ENCODE data around the gene DENND1B.

The DENND1B gene

GRCh38 chr1:197775282-197776262, at the start of gene DENND1B:
DENND1B (minus strand) TSS chr1:197775480; CDS start chr1:197775155, 325 bp downstream.
- H3K27ac Mint-ChIP-seq = peak within 1 kb of the TSS; percentile 99
- H3K36me3 Mint-ChIP-seq = peaks cover 6% of the 10 kb centered on the region
- H3K9me3 Mint-ChIP-seq (ENCODE audit: low read depth) = no peaks in the 10 kb centered on the region
- H3K27me3 Mint-ChIP-seq = no peaks in the 10 kb centered on the region
- H3K4me1 Mint-ChIP-seq (ENCODE audit: low read depth) = peaks cover 72% of the 10 kb centered on the region
- peak within 1 kb of the TSS; percentile 91 for H3K4me3 Mint-ChIP-seq

- no peak overlapping the region for H3K27ac Mint-ChIP-seq
- H3K27me3 Mint-ChIP-seq = peaks cover 1% of the 10 kb centered on the region
- H3K36me3 Mint-ChIP-seq = no peaks in the 10 kb centered on the region
- no peaks in the 10 kb centered on the region for H3K4me1 Mint-ChIP-seq (ENCODE audit: low read depth)
- peaks cover 4% of the 10 kb centered on the region for H3K9me3 Mint-ChIP-seq (ENCODE audit: low read depth)
- H3K4me3 Mint-ChIP-seq = no peak overlapping the region
Observed at GRCh38 chr1:197814306-197814705, 39.0 kb upstream of the DENND1B start.

GRCh38 chr1:197813741-197814140, 38.5 kb upstream of the DENND1B start:
- Mint-ChIP-seq H3K36me3 (no peaks in the 10 kb centered on the region), H3K4me3 (no peak overlapping the region), H3K27ac (no peak overlapping the region), H3K27me3 (peaks cover 1% of the 10 kb centered on the region), H3K9me3 (ENCODE audit: low read depth) (peaks cover 4% of the 10 kb centered on the region), H3K4me1 (ENCODE audit: low read depth) (no peaks in the 10 kb centered on the region)

GRCh38 chr1:197811769-197812168, 36.5 kb upstream of the DENND1B start:
- H3K27ac Mint-ChIP-seq = no peak overlapping the region
- no peaks in the 10 kb centered on the region for H3K36me3 Mint-ChIP-seq
- H3K4me1 Mint-ChIP-seq (ENCODE audit: low read depth) = no peaks in the 10 kb centered on the region
- peaks cover 1% of the 10 kb centered on the region for H3K27me3 Mint-ChIP-seq
- peaks cover 4% of the 10 kb centered on the region for H3K9me3 Mint-ChIP-seq (ENCODE audit: low read depth)
- no peak overlapping the region for H3K4me3 Mint-ChIP-seq

- H3K27ac Mint-ChIP-seq = no peak overlapping the region
- no peak overlapping the region for H3K4me3 Mint-ChIP-seq
- peaks cover 1% of the 10 kb centered on the region for H3K27me3 Mint-ChIP-seq
- no peaks in the 10 kb centered on the region for H3K4me1 Mint-ChIP-seq (ENCODE audit: low read depth)
- peaks cover 4% of the 10 kb centered on the region for H3K9me3 Mint-ChIP-seq (ENCODE audit: low read depth)
- no peaks in the 10 kb centered on the region for H3K36me3 Mint-ChIP-seq
Observed at GRCh38 chr1:197810812-197811211, 35.5 kb upstream of the DENND1B start.

- peaks cover 4% of the 10 kb centered on the region for H3K9me3 Mint-ChIP-seq (ENCODE audit: low read depth)
- H3K27ac Mint-ChIP-seq = no peak overlapping the region
- peaks cover 1% of the 10 kb centered on the region for H3K27me3 Mint-ChIP-seq
- no peaks in the 10 kb centered on the region for H3K4me1 Mint-ChIP-seq (ENCODE audit: low read depth)
- no peaks in the 10 kb centered on the region for H3K36me3 Mint-ChIP-seq
- no peak overlapping the region for H3K4me3 Mint-ChIP-seq
Observed at GRCh38 chr1:197808880-197809279, 33.6 kb upstream of the DENND1B start.

GRCh38 chr1:197807739-197808453, 32.6 kb upstream of the DENND1B start:
- Mint-ChIP-seq H3K36me3 (no peaks in the 10 kb centered on the region), H3K27me3 (peaks cover 1% of the 10 kb centered on the region), H3K4me1 (ENCODE audit: low read depth) (no peaks in the 10 kb centered on the region), H3K4me3 (no peak overlapping the region), H3K9me3 (ENCODE audit: low read depth) (peaks cover 1% of the 10 kb centered on the region), H3K27ac (no peak overlapping the region)

- H3K4me3 Mint-ChIP-seq = no peak overlapping the region
- no peaks in the 10 kb centered on the region for H3K36me3 Mint-ChIP-seq
- H3K27me3 Mint-ChIP-seq = peaks cover 1% of the 10 kb centered on the region
Observed at GRCh38 chr1:197807216-197807615, 31.9 kb upstream of the DENND1B start.

GRCh38 chr1:197806718-197807117, 31.4 kb upstream of the DENND1B start:
- no peak overlapping the region for H3K27ac Mint-ChIP-seq
- peaks cover 1% of the 10 kb centered on the region for H3K27me3 Mint-ChIP-seq
- H3K4me3 Mint-ChIP-seq = no peak overlapping the region
- H3K9me3 Mint-ChIP-seq (ENCODE audit: low read depth) = no peaks in the 10 kb centered on the region
- no peaks in the 10 kb centered on the region for H3K4me1 Mint-ChIP-seq (ENCODE audit: low read depth)
- no peaks in the 10 kb centered on the region for H3K36me3 Mint-ChIP-seq

More at GRCh38 chr1:197807216-197807615, 31.9 kb upstream of the DENND1B start:
- Mint-ChIP-seq H3K9me3 (ENCODE audit: low read depth) (no peaks in the 10 kb centered on the region), H3K27ac (no peak overlapping the region), H3K4me1 (ENCODE audit: low read depth) (no peaks in the 10 kb centered on the region)

GRCh38 chr1:197801684-197802083, 26.4 kb upstream of the DENND1B start:
- no peak overlapping the region for H3K27ac Mint-ChIP-seq
- H3K27me3 Mint-ChIP-seq = no peaks in the 10 kb centered on the region
- H3K4me1 Mint-ChIP-seq (ENCODE audit: low read depth) = no peaks in the 10 kb centered on the region
- H3K9me3 Mint-ChIP-seq (ENCODE audit: low read depth) = peaks cover 13% of the 10 kb centered on the region
- peaks cover 9% of the 10 kb centered on the region for H3K36me3 Mint-ChIP-seq
- H3K4me3 Mint-ChIP-seq = no peak overlapping the region

GRCh38 chr1:197801111-197801482, 25.8 kb upstream of the DENND1B start:
- Mint-ChIP-seq H3K4me1 (ENCODE audit: low read depth) (no peaks in the 10 kb centered on the region), H3K4me3 (no peak overlapping the region), H3K27me3 (no peaks in the 10 kb centered on the region), H3K9me3 (ENCODE audit: low read depth) (peaks cover 19% of the 10 kb centered on the region), H3K36me3 (peaks cover 14% of the 10 kb centered on the region), H3K27ac (no peak overlapping the region)

GRCh38 chr1:197800379-197801110, 25.3 kb upstream of the DENND1B start:
- Mint-ChIP-seq H3K27ac (no peak overlapping the region), H3K4me3 (no peak overlapping the region)

GRCh38 chr1:197799271-197799670, 24.0 kb upstream of the DENND1B start:
- no peaks in the 10 kb centered on the region for H3K4me1 Mint-ChIP-seq (ENCODE audit: low read depth)
- no peak overlapping the region for H3K27ac Mint-ChIP-seq
- peaks cover 20% of the 10 kb centered on the region for H3K36me3 Mint-ChIP-seq
- H3K9me3 Mint-ChIP-seq (ENCODE audit: low read depth) = peaks cover 24% of the 10 kb centered on the region
- H3K27me3 Mint-ChIP-seq = no peaks in the 10 kb centered on the region
- no peak overlapping the region for H3K4me3 Mint-ChIP-seq

More at GRCh38 chr1:197800379-197801110, 25.3 kb upstream of the DENND1B start:
- H3K9me3 Mint-ChIP-seq (ENCODE audit: low read depth) = peaks cover 24% of the 10 kb centered on the region
- no peaks in the 10 kb centered on the region for H3K27me3 Mint-ChIP-seq
- H3K4me1 Mint-ChIP-seq (ENCODE audit: low read depth) = no peaks in the 10 kb centered on the region
- H3K36me3 Mint-ChIP-seq = peaks cover 18% of the 10 kb centered on the region

GRCh38 chr1:197798492-197798891, 23.2 kb upstream of the DENND1B start:
- H3K4me1 Mint-ChIP-seq (ENCODE audit: low read depth) = no peaks in the 10 kb centered on the region
- no peak overlapping the region for H3K27ac Mint-ChIP-seq
- H3K36me3 Mint-ChIP-seq = peaks cover 20% of the 10 kb centered on the region
- peaks cover 24% of the 10 kb centered on the region for H3K9me3 Mint-ChIP-seq (ENCODE audit: low read depth)
- no peak overlapping the region for H3K4me3 Mint-ChIP-seq
- no peaks in the 10 kb centered on the region for H3K27me3 Mint-ChIP-seq

GRCh38 chr1:197797010-197797409, 21.7 kb upstream of the DENND1B start:
- H3K4me1 Mint-ChIP-seq (ENCODE audit: low read depth) = no peaks in the 10 kb centered on the region
- no peak overlapping the region for H3K27ac Mint-ChIP-seq
- H3K27me3 Mint-ChIP-seq = no peaks in the 10 kb centered on the region
- peaks cover 24% of the 10 kb centered on the region for H3K9me3 Mint-ChIP-seq (ENCODE audit: low read depth)
- H3K4me3 Mint-ChIP-seq = no peak overlapping the region
- peaks cover 20% of the 10 kb centered on the region for H3K36me3 Mint-ChIP-seq

Measured in activated naive CD8-positive, alpha-beta T cell (primary cell).